GM18519 (cell line): Measurements from ENCODE around the gene ZNF362.
"Not testable (repeated sequence)": the region's sequence is repeated elsewhere in the genome, so short reads cannot be mapped to it uniquely, and the experiment has no call there.

ENCODE experiments used
- ATAC-seq: cut with Tn5 transposase; IDR thresholded peaks from one replicate; pipeline ENCODE4 v1.9.1; 2021; ENCODE audit warnings: mild to moderate bottlenecking, moderate library complexity; ENCODE audit not compliant: unreplicated experiment, low FRiP score

Gene ZNF362, protein sequence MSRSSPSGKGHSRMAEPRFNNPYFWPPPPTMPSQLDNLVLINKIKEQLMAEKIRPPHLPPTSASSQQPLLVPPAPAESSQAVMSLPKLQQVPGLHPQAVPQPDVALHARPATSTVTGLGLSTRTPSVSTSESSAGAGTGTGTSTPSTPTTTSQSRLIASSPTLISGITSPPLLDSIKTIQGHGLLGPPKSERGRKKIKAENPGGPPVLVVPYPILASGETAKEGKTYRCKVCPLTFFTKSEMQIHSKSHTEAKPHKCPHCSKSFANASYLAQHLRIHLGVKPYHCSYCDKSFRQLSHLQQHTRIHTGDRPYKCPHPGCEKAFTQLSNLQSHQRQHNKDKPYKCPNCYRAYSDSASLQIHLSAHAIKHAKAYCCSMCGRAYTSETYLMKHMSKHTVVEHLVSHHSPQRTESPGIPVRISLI

GRCh38 chr1:33256471-33257206, at the start of gene ZNF362:
Gene ZNF362 (plus strand): TSS chr1:33256492. CDS start chr1:33270575, 14,083 bp downstream.
- ATAC-seq: peak; percentile 48

GRCh38 chr1:33211972-33212371, 44.3 kb upstream of the ZNF362 start:
- ATAC-seq: no peak

DNA sequence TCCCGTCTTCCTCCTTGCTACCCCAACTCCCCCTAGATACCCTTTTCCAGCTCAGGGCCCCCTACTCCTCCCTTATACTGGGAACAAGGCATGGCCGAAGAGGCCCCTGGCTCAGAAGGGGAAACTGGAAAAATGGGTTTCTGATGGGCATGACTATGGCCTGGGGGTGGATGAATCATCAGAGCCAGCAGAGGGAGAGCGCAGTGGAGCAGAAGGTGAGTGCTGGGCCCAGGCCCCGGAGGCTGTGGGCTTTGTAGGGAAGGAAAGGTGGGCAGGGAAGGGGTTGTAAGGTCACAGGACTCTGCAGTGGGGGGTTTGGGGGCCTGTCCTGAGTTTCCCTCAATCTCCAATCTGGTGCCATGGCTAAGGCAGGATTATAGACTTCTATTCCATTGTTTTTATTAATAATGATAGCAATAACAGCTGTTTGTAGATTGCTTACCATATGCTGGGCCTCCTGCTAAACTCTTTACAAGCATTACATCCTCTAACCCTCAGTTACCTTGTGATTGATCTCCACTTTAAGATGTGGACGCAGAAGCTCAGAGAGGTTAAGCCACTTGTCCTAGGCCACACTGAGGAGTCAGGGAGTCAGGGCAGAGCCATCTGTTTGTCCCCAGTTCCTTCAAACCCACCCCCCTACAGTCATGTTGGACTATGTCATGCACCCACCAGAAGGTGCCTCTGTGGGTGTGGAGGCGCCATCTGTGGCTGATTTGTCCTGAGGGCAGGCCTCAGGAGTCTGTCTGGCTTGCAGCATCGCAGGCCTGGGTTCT, 36.2 kb upstream of the ZNF362 start:
- no peak for ATAC-seq

DNA sequence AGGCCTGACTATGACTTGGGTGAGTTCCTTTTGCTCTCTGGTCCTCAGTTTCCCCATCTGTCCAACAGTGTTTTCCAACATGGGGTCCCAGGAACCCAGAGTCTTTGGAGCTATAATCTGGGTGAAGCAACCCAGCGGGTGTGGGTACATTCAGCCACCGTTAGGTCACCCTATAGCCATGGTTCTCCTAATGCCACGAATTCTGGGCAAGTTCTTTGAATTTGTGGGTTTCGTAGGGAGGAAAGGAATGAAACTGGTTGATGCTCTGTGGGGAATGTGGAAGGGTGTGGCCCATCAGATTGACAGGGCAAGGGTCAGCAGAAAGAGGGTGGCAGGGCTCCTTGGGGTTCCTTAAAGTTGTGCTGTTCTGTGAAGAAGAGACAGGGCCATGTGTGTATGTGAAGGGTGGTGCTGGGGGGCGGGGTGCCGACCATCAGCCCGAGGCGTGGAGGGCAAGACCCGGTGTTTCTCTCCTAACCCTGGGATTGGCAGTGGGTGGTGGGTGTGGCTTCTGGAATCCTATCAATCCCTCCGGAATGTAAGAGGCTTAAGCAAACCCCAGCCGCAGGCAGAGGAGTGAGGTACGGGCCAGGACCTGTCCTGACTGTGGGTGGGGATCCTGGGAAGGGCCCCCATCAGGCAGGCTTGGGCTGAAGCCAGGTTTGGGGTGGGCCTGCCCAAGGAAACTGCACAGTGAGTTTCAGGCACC, 35.5 kb upstream of the ZNF362 start:
- no peak for ATAC-seq

GRCh38 chr1:33221385-33221758, 34.9 kb upstream of the ZNF362 start:
- no peak for ATAC-seq

DNA sequence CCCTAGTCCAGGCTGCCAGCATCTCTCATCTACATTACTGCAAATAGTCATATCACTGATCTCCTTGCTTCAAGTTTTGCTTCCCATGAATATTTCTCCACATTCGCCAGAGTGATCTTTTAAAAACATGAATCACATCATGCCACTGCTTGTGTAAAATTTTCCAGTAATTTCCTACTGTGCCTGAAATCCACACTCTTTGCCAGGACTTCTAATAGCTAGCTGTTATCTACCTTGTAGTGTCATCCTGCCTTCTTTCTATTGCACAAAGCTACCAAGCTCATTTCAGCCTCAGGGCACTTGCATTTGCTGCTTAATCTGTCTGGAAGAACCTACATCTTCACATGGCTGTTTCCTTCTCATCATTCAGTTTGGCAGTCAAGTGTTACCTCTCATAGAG, 33.9 kb upstream of the ZNF362 start:
- ATAC-seq: no peak

GRCh38 chr1:33224166-33224707, 32.1 kb upstream of the ZNF362 start:
- no peak for ATAC-seq

GRCh38 chr1:33225586-33225985, 30.7 kb upstream of the ZNF362 start:
- ATAC-seq: no peak

- no peak for ATAC-seq
Measured at GRCh38 chr1:33228935-33229487, 27.3 kb upstream of the ZNF362 start.

DNA sequence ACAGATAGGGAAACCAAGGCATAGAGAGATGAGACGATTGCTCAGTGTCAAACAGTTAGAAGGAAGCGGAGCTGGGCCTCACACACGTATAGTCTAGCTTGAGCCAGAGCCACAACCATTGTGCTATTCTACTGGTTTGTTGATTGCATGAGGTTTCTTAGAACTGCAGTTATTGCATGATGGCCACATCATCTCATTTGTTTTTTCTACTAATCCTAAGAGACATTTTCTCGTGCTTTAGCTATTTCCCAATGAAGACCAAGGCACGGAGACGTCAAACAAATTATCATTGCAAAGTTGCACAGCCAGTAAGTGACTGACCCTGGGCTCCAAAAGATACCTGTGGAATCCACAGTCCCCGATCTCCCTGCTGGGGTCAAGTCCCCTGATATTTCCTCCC, 25.1 kb upstream of the ZNF362 start:
- ATAC-seq: no peak

GRCh38 chr1:33232716-33233115, 23.6 kb upstream of the ZNF362 start:
- ATAC-seq: no peak

DNA sequence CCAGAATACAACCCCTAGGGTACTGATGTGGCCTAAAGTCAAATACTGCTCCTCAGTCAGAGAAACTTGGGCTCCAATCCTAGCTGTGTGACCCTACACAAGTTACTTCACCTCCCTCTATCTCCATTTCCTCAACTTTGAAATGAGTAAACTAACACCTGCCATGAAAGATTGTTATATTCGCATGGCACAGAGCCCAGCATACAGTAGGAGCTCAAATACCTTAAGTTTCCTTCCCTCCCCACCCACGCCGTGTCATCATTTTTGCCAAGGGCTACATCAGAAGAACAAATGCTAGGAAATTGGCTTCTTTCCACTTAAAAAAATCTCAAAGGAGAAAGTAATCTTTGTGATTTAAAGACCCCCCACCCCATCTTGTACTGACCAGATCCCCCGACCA, 22.2 kb upstream of the ZNF362 start:
- no peak for ATAC-seq

GRCh38 chr1:33234588-33234990, 21.7 kb upstream of the ZNF362 start:
- no peak for ATAC-seq

DNA sequence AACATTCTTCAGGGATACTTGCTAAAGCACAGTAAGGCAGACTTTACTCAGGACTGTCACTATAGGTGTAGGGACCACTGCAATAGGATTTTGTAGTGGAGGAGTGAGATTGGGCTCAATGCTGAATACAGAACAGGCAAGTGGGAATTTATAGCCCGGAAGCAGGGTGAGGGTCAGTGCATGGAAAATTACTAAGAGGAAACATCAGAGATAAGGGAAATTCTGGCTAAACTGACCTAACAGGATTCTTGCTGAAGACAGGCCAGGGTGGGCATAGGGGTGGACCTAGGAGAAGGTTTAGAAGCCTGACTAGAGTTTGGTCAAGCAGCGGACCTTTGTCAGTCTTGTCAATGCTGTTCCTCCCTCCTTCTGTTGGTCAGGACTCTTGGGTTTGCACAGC, 20.8 kb upstream of the ZNF362 start:
- ATAC-seq: no peak

DNA sequence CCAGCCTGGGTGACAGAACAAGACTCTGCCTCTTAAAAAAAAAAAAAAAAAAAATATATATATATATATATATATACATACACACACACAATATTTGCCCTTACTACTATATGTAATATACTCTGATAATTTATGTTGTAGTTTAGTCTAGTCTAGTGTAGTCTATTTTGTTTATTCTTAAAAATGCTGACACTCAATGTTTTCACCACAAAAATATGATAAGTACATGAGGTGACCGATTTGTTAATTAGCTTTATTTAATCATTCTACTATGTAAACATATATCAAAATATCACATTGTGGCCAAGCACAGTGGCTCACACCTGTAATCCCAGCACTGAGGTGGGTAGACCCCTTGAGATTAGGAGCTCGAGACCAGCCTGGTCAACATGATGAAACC, 19.8 kb upstream of the ZNF362 start:
- ATAC-seq: no peak

GRCh38 chr1:33237579-33237978, 18.7 kb upstream of the ZNF362 start:
- no peak for ATAC-seq

GRCh38 chr1:33238194-33238724, 18.0 kb upstream of the ZNF362 start:
- not testable (repeated sequence) for ATAC-seq

DNA sequence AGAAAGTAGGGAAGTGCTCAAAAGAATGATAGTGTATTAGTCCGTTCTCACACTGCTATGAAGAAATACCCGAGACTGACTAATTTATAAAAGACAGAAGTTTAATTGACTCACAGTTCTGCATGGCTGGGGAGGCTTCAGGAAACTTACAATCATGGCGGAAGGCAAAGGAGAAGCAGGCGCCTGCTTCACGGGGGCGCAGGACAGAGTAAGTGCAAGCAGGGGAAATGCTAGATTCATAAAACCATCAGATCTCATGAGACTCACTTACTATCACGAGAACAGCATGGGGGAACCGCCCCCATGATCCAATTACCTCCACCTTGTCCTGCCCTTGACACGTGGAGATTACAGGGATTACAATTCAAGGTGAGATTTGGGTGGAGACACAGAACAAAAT, 16.9 kb upstream of the ZNF362 start:
- not testable (repeated sequence) for ATAC-seq

- no peak for ATAC-seq
Measured at GRCh38 chr1:33241866-33242265, 14.4 kb upstream of the ZNF362 start.

DNA sequence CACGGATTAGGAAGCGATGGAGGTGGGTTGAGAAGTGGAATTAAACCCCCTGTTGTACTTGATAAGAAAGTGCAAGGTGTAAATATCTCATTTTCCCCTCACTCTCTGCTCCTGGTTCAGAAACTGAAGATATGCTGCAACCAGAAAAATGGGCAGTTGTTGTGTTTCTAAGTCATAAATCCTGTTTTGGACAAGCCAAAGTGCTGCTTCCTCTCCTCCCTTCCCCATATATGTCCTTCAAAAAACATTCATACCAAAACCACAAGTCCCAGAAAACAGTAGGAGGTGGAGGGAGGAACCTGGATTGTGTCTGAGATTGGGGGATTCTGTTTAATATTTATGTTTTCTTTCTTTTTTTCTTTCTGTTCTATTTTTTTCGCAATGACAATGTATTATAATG, 13.6 kb upstream of the ZNF362 start:
- no peak for ATAC-seq
